Lung microvascular endothelial cell (primary cell): Measurements from ENCODE around the gene HSD17B10. TPM values are rescaled to one million over a fixed set of nuclear protein-coding genes. Genes with fewer than 3 reads are reported as not detected.
A peak's percentile ranks its signal among the peaks of the same experiment; 100 is the strongest.
"Not testable (repeated sequence)": the region's sequence is repeated elsewhere in the genome, so short reads cannot be mapped to it uniquely, and the experiment has no call there.

ENCODE experiments used
- DNase-seq, 2 donors: peaks; one replicate each; pipeline versions ENCODE4 v3.0.0 to v3.0.0-alpha.2; 2010; ENCODE audit warnings: low read depth in 2 of 2
- total RNA-seq: library from RNA; depleted of rRNA; stranded (reverse); fragments of >200 nt; gene quantifications from 2 replicates; pipeline ENCODE4 v1.2.1, GENCODE V29; 2014

Gene HSD17B10
- total RNA-seq, 1 donor from 2014 or later, result 65.9 TPM

DNA sequence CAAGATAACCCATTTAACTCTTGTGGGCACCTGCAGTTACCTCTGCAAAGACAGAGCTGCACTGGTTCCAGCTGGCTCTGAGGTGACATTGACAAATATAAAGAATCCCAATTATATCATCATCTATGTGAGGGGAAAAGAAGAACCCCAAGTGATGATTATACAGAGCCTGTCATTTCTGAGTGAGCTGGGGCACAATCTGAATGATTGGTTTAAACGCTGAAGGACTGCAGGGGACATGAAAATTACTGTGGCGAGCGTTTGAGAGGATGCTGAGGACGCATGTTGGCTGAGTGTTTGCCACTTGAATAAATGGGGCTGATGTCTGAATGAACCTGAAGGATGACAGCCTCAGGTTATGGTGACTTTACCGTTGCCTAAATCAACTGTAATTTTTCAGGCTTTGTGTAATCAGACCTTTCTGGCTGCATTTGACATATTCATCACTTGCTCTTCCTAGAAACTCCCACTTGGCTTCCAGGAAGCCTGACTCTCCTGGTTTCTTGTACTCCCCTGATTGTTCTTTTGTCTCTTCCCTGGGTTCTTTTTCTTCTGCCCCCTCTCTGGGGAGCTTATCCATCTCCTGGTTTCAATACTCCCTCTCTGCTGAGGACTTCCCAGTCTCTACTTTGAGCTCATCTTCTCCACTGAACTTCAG, 4.1 kb upstream of the HSD17B10 start:
- DNase-seq, result no peak

DNA sequence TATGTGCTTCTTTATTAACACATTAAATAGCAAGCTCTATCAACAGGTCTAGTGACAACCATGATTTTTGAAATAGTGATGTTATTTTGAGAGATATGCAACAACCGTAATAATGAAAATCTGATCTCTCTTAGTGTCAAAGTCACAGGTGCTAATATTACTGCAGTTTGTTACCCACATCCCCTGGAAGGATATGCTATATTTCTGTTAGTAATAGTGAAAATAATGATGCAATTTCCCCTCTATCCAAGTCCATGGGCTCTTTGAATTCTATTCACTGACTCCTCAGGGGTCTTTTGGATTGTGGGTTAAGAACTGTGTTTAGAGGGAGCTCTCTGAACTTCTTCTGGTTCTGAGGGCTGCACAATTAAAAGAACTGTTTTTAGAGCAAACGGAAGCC, 3.0 kb upstream of the HSD17B10 start:
- DNase-seq, result no peak

DNA sequence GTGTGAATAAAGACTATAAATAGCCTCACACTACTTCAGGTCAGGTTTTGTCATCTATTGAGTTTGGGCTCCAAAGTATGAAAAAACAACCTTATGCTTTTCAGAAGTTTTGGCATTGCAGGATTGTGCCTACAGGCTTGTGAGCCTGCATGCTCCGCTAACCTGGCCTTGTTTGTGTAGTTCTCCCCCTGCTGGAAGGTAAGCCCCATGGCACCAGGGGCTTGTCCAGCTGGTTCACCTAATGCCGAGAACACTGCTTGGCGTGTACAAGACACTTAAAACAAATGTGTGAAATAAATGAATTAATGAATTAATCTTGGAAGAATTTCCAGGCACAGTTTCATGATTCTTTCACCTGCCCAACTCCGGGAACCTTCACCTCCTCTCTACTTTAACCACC, 1.8 kb upstream of the HSD17B10 start:
- peak; percentile 73 to 86 for DNase-seq

DNA sequence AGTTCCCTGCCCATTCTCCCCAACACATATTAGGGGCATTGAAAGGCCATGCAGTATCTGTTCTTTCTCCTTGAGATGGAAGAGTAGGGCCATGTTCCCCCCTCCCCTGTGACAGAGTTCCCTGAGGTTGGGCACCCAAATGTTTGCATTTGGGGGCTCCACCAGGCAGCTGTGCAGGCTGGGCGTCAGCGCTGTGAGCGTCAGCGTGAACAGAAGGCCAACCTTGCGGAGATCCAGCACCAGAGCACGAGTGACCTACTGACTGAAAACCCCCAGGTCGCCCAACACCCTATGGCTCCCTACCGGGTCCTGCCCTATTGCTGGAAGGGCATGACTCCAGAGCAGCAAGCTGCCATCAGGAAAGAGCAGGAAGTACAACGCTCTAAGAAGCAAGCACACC, 3.9 kb downstream of the HSD17B10 start:
- DNase-seq, result no peak

DNA sequence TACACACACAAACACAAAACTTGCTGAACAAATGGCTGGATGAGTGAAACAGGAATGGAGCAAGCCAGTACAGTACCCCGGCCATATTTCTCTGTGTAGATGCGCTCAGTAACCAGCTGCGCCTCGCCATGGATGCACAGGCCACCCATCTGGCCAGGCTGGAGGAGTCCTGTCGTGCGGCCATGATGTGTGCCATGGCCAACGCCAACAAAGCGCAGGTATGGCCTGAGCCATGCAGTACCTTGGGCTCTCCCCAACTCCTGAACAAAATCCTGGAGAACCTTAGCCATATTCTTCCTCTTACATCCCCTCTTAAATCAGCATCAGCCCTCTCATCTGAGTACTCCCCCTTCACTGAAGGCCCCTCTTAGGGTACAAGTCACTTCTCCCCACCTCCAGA, 4.4 kb downstream of the HSD17B10 start:
- no peak for DNase-seq

DNA sequence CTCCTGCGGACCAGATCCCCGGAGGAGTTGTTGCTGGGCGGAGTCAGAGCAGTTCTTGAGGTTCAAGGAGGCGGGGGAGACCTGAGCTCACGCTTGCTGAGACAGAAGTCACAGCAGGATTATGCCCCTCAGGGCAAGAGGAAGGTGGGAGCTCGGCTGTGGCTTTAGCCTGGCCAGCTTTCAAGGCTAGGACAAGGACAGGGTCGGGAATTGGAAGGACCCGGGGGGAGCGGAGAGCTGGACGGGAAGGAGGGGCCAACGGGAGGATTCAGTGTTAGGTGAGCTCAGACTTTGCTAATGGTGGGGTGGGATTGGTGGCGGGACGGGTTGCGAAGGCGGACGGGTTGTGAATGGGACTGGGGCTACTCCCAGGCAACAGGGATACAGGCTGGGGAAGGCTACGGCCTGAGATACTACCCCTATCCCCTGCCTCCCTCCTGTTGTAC, 11.3 kb downstream of the HSD17B10 start, which contains the start of gene RIBC1:
RIBC1 (plus strand) TSS at position 13 of the 446 bp plus-strand sequence. CDS start 3,404 bp downstream, outside the sequence.
- no peak for DNase-seq

DNA sequence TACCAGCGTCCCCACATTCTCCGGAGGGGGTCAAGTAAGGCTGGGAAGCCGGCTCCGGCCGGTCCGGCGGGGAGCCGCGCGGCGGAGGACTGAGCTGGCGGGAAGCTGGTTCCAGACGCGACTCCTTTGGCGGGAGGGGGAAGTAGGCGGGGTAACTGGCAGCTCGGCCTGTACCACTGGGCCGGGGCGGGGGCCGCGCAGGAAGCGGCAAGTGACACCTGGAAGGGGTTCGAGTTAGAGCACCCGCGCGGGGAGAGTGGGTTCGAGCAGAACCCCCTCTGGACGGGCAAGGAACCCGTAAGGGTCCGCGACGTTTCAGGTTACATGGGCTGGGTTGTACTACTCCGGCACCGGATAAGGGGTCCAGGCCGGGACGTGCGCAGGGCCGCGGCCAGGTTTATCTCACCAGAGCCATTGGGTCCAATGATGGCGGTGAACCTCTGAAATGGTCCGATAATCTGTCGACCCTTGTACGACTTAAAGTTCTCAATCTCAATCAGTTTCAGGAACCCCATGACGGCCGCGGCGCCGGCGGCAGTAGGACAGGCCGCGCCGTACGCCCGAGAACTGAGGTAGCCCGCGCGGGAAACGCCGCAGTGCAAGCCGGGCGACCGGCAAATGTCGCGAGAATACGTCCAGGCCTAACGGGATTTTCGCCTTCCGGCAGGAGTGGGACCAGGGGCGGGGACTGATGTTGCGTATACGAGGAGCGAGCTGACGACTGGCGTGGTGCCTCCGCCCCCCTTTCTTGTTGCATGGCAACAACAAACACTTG, 11.9 kb downstream of the HSD17B10 start, which contains the start of gene SMC1A:
SMC1A (minus strand) TSS at position 569 of the 775 bp plus-strand sequence; CDS start at position 515, 54 bp downstream.
- peak; percentile 98 to 99 for DNase-seq

DNA sequence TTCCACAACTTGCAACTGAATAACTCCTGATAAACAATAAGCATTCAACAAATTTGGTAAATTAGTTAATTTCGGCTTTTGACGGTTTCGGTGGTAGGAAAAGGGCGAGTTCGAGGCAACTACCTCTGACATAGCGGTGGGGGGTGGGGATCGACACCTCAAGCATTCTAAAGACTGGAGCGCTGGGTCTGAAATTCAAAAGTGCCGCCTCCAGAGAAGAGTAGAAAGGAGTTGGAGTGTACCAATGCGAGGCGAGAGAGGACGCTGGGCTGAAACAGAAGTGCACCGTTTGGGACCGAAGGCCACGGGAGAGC, 12.4 kb downstream of the HSD17B10 start:
- DNase-seq, result no peak

DNA sequence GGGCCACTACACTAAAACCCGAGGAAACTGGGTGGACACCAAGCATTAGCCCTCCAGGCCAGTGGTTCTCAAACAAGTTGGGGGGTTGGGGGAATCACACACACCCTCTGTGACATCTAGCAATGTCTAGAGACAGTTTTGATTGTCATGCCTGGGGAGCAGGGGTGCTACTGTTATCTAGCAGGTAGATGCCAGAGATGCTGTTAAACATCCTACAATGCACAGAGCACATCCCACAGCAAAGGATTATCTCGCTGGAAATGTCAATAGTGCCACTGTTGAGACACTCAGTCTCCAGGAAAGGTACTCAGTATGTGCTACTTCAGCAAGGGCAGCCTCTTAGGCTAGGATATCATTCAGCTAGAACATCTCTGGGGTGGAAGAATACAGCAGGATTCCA, 13.0 kb downstream of the HSD17B10 start:
- no peak for DNase-seq

DNA sequence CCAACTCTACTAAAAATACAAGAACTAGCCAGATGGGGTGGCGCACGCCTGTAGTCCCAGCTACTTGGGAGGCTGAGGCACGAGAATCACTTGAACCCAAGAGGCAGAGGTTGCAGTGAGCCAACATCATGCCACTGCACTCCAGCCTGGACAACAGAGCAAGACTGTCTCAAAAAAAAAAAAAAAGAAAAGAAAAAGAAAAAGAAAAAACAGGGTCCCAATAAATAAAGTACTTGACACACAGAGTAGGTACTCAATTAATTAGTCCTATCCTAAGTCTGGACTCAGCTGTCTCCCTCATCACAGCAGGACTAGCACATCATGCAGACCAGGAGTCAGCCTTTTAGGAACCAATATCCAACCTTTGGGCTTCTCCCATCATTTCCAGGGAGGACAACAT, 13.8 kb downstream of the HSD17B10 start:
- not testable (repeated sequence) for DNase-seq

DNA sequence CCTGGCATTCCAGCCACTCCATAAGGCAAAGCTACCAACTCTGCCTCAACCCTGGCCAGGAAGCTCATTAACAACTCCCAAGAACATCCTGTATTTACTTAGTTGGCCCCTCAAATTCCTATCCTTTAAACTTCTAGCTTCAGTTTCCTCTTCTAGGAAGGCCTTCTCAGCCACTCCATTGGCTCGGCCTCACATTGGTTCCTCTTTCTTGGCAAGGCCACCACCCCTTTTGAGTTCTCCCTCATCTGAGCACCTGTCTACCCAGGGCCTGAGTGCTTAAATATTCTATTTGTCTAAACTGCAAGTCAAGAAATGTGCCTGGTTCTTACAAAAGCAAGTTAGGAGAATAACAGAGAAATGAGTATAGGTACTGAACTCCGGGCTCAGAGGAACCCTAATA, 21.7 kb downstream of the HSD17B10 start:
- DNase-seq, result no peak

DNA sequence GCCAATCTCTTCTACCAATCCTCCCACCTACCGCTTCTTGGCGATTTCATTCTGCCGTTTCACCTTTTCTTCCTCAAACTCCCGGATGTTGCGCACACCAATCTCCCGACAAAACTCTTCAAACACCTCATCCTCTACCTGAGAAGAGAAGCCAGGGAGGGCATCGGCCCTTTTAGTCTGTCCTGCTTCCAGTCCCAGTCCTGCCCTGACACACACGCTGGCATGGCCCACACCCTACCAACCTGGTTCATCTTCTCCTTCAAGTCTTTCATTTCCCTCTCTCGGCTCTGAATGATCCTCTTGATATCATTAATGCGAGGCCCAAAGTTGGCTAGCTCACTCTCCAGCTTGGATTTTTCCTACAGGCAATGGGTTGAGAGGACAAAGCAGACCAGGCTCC, 30.6 kb downstream of the HSD17B10 start:
- no peak for DNase-seq

DNA sequence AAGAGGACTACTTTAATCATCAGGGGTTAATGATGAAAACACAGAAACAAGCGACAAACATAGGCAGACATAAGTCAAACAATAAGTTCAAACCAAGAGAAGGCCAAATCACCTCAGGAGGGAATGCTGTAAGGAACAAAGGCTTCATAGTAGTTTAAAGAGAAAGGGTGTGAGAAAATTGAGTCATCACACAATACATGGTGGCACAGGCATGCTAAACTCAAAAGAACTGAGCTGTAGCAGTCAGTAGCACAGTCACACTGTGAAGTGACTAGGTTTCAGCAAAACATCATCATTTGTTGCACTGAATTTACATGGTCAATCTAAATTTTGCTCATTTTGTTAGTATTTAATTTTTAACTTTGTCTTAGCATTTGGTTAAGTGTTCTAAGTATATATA, 36.0 kb downstream of the HSD17B10 start:
- DNase-seq, result no peak

DNA sequence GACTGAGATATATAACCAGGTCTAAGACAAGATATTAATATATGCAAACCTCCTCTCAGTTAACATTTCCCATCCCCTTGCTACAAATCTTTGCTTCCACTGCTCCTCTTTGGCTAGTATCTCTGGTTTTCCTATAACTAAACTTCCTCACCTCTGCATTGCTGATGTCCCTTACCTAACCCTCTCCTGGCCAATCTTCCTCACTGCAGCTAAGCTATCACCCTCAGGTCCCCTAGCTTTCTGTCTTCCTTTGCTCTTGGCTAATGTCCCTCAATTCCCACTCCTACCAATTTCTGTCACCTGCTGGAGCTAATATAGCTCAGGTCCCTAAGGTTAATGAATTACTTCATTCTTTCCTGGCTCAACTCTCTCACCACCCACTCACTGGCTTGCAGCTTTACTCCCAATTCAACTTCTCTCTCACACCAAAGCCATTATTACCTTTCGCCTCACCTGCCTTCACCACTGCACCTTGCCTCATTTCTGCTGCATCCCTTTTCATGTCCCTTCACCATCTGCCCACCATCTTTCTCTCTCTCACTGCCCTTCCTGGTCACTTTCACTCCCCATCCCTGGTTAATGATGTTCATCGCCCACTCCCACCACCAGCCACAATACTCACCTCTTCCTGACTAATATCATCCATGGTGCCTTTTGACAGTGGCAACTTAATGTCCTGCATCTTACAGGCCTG, 38.4 kb downstream of the HSD17B10 start:
- DNase-seq, result no peak

DNA sequence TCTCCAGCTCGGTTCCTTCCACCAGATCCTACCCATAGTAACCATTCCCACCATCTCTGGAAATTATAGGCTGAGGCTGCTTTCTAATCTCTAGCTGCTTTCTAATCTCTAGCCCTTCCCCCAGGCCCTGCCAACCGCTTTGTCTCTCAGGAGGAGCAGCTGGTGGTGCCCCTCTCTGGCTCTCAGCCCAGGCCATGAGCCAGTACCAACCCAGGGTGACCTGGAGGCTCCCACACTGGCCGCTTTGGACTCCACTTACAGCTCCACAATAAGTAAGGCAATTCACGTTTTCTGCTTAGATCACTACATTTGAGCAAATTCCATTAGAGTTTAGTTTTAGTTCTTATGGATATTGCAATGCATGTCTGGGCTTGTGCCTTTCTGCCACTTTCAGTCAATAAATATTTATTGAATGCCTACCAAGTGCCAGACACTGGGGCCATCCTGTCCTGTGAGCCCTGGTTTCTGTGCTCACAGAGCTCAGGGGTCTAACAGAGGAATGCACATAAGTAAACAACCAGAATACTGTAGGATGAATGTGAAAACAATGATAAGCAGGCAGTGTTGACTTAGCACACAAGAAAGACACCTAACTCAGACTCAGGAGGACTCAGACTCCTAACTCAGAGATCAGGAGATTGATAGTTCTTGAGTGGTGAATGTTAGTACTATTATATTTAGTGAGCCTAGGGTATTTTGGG, 50.6 kb downstream of the HSD17B10 start:
- no peak for DNase-seq

Other genes with a start within 250 kb of the HSD17B10 start
- 49.8 and 78.2 TPM in 2 replicates for gene KDM5C, start 209.2 kb downstream of the HSD17B10 start, total RNA-seq
- 0.20 and 0.44 TPM in 2 replicates for gene IQSEC2, start 152.8 kb downstream of the HSD17B10 start, total RNA-seq
- gene SMC1A, start 11.7 kb downstream of the HSD17B10 start, total RNA-seq, result 8.9 and 9.5 TPM in 2 replicates
- under 0.01 TPM in 1 of 2 replicates, not detected in the other for gene RIBC1, start 11.5 kb downstream of the HSD17B10 start, total RNA-seq